DND-41 (cell line): ENCODE measurements around the gene ZSCAN22.

Source experiments
- ATAC-seq: fragments of 200-7000 bp; cut with Tn5 transposase; 3 replicates; pipeline ENCODE4 v1.9.1; 2021; ENCODE audit warnings: low read depth; ENCODE audit not compliant: insufficient read depth
- DNase-seq: peaks from one replicate; pipeline ENCODE4 v3.0.0-alpha.2; 2020
- H2AFZ ChIP-seq: 2 replicates; pipeline ENCODE4 v1.6.0; 2012; ENCODE audit warnings: low read depth, low read length
- H3K27ac ChIP-seq: 2 replicates; pipeline ENCODE4 v1.5.1; 2012; ENCODE audit warnings: low read length, inconsistent platforms
- H3K27me3 ChIP-seq: fragments of 200-600 bp; sonication (generic); 2 replicates; pipeline ENCODE4 v1.6.0; 2012; ENCODE audit warnings: low read length, mild to moderate bottlenecking, inconsistent platforms; ENCODE audit not compliant: insufficient read depth, poor library complexity
- H3K36me3 ChIP-seq: 2 replicates; pipeline ENCODE4 v1.5.1; 2012; ENCODE audit warnings: low read length, inconsistent platforms; ENCODE audit not compliant: insufficient read depth
- H3K4me1 ChIP-seq: 2 replicates; pipeline ENCODE4 v1.5.1; 2012; ENCODE audit warnings: mild to moderate bottlenecking, low read length; ENCODE audit not compliant: insufficient read depth
- H3K4me2 ChIP-seq: 2 replicates; pipeline ENCODE4 v1.6.0; 2012; ENCODE audit warnings: mild to moderate bottlenecking, moderate library complexity, low read length, inconsistent platforms; ENCODE audit not compliant: insufficient read depth
- H3K4me3 ChIP-seq, 2 experiments: fragments of 200-600 bp in 1 of 2; shearing (Covaris generic) in 1 of 2; 2 replicates each; pipeline ENCODE4 v1.5.1; 2012 to 2016; ENCODE audit warnings: inconsistent platforms in 2 of 2, low read length in 2 of 2, mild to moderate bottlenecking in 2 of 2, low read depth in 1 of 2, moderate library complexity in 1 of 2
- H3K79me2 ChIP-seq: 2 replicates; pipeline ENCODE4 v1.6.0; 2012; ENCODE audit warnings: low read length, inconsistent platforms; ENCODE audit not compliant: insufficient read depth
- H3K9ac ChIP-seq: 2 replicates; pipeline ENCODE4 v1.6.0; 2012; ENCODE audit warnings: low read depth, mild to moderate bottlenecking, inconsistent platforms, low read length, moderate library complexity
- H3K9me3 ChIP-seq: 2 replicates; pipeline ENCODE4 v1.5.1; 2012; ENCODE audit warnings: low read length, moderate library complexity, mild to moderate bottlenecking, inconsistent platforms; ENCODE audit not compliant: insufficient read depth, severe bottlenecking
- H4K20me1 ChIP-seq: 2 replicates; pipeline ENCODE4 v1.6.0; 2012; ENCODE audit warnings: low read length; ENCODE audit not compliant: insufficient read depth
- CTCF ChIP-seq: IDR thresholded peaks from 2 replicates; pipeline ENCODE4 v1.5.1; 2012; ENCODE audit warnings: borderline replicate concordance, low read length, moderate library complexity, mild to moderate bottlenecking; ENCODE audit not compliant: poor library complexity, severe bottlenecking; ENCODE audit errors: extremely low read depth
- EZH2 ChIP-seq: IDR thresholded peaks from 3 replicates; pipeline ENCODE4 v1.6.1; 2012; ENCODE audit warnings: borderline replicate concordance, low read depth, mild to moderate bottlenecking, moderate library complexity, low read length, inconsistent platforms; ENCODE audit not compliant: severe bottlenecking

ZSCAN22 gene

GRCh38 chr19:58351558-58351878 lies 24.7 kb downstream of the ZSCAN22 start:
- H3K36me3 ChIP-seq: peaks cover 23% of the 10 kb centered on the region
- no peak overlapping the region for H3K4me2 ChIP-seq
- H4K20me1 ChIP-seq: peaks cover 10% of the 10 kb centered on the region
- H2AFZ ChIP-seq: no peak overlapping the region
- no peak overlapping the region for H3K27ac ChIP-seq
- H3K4me3 ChIP-seq: no peak overlapping the region
- H3K27me3 ChIP-seq: no peaks in the 10 kb centered on the region
- H3K9me3 ChIP-seq: no peaks in the 10 kb centered on the region
- no peak overlapping the region for H3K9ac ChIP-seq
- peaks cover 27% of the 10 kb centered on the region for H3K79me2 ChIP-seq
- DNase-seq: no peak
- TF ChIP-seq EZH2 (no peak), CTCF (no peak)
- no peak for ATAC-seq
- H3K4me1 ChIP-seq: peaks cover 31% of the 10 kb centered on the region

DNA sequence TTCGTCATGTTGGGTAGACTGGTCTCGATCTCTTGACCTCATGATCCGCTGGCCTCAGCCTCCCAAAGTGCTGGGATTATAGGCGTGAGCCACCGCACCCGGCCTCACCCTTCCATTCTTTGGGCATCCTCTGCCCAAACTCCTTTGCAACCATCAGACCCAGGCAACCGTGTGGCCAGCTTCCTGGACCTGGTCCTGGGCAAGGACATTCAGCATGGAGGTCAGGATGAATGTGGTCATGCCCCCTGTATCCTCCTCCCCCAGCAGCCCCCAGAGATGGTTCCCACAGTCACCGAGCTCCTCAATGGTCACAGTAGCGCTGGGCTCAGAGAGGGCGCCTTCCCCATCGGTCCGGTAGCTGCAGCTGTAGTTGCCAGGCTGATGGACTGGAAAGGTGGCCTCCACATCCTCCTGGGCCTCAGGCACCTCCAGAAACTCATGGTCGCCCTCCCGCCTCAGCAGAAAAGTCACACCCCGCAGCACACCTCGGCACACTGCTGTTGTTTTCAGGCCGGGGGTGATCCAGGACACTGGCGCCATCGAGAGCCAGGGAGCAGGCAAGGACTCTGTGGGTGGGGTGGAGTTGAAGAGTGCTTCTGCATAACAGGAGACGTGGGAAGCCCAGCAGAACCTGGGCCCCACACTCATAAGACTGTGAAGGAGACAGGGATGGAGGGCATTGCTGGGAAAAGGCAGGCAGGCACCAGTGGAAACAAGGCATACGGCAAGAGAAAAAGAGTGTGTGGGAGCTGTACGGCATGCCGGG lies 25.4 kb downstream of the ZSCAN22 start:
- no peak overlapping the region for H2AFZ ChIP-seq
- H3K4me3 ChIP-seq: no peak overlapping the region
- H3K9me3 ChIP-seq: no peaks in the 10 kb centered on the region
- H3K4me1 ChIP-seq: peaks cover 24% of the 10 kb centered on the region
- no peaks in the 10 kb centered on the region for H3K27me3 ChIP-seq
- no peak overlapping the region for H3K9ac ChIP-seq
- no peak overlapping the region for H3K4me2 ChIP-seq
- DNase-seq (no peak), ATAC-seq (no peak)
- no peak for TF ChIP-seq EZH2
- TF ChIP-seq CTCF: no peak
- no peak overlapping the region for H3K27ac ChIP-seq
- H3K79me2 ChIP-seq: peaks cover 21% of the 10 kb centered on the region
- H3K36me3 ChIP-seq: peaks cover 23% of the 10 kb centered on the region
- peaks cover 10% of the 10 kb centered on the region for H4K20me1 ChIP-seq

- Histone ChIP-seq H3K4me1 (peaks cover 18% of the 10 kb centered on the region), H3K4me3 (no peak within 1 kb of the TSS), H4K20me1 (peaks cover 10% of the 10 kb centered on the region), H3K36me3 (peaks cover 23% of the 10 kb centered on the region), H3K27ac (no peak within 1 kb of the TSS), H3K9me3 (no peaks in the 10 kb centered on the region), H3K79me2 (peaks cover 17% of the 10 kb centered on the region), H3K9ac (no peak within 1 kb of the TSS), H3K4me2 (no peak within 1 kb of the TSS), H3K27me3 (no peaks in the 10 kb centered on the region), H2AFZ (no peak within 1 kb of the TSS)
- DNase-seq (no peak), ATAC-seq (no peak)
- TF ChIP-seq EZH2: no peak
- TF ChIP-seq CTCF: no peak
These were observed 26.2 kb downstream of the ZSCAN22 start, which contains the start of gene A1BG for GRCh38 chr19:58352760-58353671. Gene A1BG (minus strand): TSS chr19:58353492. CDS start chr19:58353437, 55 bp downstream.
